ENCODE results near the gene NUDT15. TPM values are rescaled to one million over a fixed set of nuclear protein-coding genes. Genes with fewer than 3 reads are reported as not detected.
A peak's percentile ranks its signal among the peaks of the same experiment; 100 is the strongest.
"Not testable (repeated sequence)": the region's sequence is repeated elsewhere in the genome, so short reads cannot be mapped to it uniquely, and the experiment has no call there.

Gene NUDT15
- total RNA-seq, 1 donor from 2014 or later, result 10.2 TPM

GRCh38 chr13:48040896-48041295, 3.4 kb downstream of the NUDT15 start:
- DNase-seq (ENCODE audit: low spot score in 2 of 2), result no peak
- FAIRE-seq, result no peak

- DNase-seq (ENCODE audit: low spot score in 2 of 2) (no peak), FAIRE-seq (no peak)
These were observed 5.4 kb downstream of the NUDT15 start for GRCh38 chr13:48042894-48043293.

GRCh38 chr13:48043789-48044503, 6.4 kb downstream of the NUDT15 start:
- no peak for FAIRE-seq
- DNase-seq (ENCODE audit: low spot score in 2 of 2), result no peak

GRCh38 chr13:48050550-48050949, 13.0 kb downstream of the NUDT15 start:
- FAIRE-seq (no peak), DNase-seq (ENCODE audit: low spot score in 2 of 2) (no peak)

DNA sequence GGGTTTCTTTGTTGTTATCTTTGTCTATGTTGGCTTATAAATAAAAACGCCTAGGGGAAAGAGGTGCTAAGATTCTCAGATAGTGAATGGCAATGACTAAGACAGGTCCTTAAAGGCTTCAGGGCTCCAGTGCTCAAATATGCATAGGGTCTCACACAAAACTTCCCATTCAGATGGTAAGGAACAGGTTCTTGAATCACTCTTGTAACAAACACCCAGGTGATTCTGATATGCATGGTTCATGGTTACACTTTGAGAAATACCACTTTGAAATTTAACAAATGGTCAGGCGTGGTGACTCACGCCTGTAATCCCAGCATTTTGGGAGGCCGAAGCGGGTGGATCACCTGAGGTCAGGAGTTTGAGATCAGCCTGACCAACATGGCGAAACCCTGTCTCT, 17.1 kb downstream of the NUDT15 start:
- DNase-seq (ENCODE audit: low spot score in 2 of 2), result no peak
- FAIRE-seq, result no peak

GRCh38 chr13:48055712-48056111, 18.2 kb downstream of the NUDT15 start:
- FAIRE-seq, result no peak

DNA sequence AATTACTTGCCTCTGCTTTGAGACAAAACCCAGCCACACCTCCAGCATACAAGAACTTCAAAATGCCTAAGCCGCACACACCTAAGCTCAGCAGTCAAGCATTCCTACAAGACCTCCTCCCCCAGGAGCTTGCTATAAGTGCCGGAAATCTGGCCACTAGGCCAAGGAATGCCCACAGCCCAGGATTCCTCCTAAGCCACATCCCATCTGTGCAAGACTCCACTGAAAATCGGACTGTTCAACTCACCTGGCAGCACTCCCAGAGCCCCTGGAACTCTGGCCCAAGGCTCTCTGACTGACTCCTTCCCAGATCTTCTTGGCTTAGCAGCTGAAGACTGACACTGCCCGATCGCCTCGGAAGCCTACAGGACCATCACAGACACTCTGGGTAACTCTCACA, 21.0 kb downstream of the NUDT15 start:
- not testable (repeated sequence) for FAIRE-seq; DNase-seq (ENCODE audit: low spot score in 2 of 2)

More at GRCh38 chr13:48055712-48056111, 18.2 kb downstream of the NUDT15 start:
- DNase-seq (ENCODE audit: low spot score in 2 of 2), result no peak

- not testable (repeated sequence) for FAIRE-seq; DNase-seq (ENCODE audit: low spot score in 2 of 2)
These were observed 22.4 kb downstream of the NUDT15 start for GRCh38 chr13:48059951-48060350.

DNA sequence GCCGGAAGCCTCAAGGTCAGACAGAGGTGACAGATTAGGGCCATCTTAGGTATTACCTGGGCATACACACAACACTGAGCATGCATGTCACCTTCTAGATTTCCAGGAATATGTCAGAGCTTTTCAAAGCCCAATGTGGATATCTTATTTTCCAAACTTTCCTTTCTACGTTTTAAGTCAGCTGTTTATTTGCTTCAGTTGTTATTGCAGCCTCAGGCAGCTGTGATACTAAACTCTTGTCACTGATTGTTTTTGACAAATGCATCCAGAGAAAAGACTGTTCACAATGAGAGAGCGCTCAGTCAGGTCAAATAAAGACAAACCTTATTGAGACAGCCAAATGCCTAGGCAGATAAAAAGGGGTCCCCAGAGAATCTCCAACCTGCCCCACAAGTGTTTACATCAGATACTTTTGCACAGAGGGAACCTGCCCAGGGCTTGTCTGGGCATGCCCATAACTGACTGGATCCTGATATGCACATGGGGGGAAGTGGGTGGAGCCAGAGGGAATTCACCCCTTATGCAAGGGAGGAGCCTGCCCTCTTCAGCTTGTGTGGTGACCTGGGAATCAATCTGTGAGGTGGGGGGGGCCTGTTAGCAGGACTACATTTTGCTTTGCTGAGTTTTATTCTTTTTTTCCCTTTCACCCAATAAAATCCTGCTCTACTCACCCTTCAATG, 28.9 kb downstream of the NUDT15 start:
- DNase-seq (ENCODE audit: low spot score in 2 of 2) (no peak), FAIRE-seq (no peak)

GRCh38 chr13:48068036-48068435, 30.5 kb downstream of the NUDT15 start:
- no peak for DNase-seq (ENCODE audit: low spot score in 2 of 2)
- no peak for FAIRE-seq

- DNase-seq (ENCODE audit: low spot score in 2 of 2) (no peak), FAIRE-seq (peak; percentile 17)
These were observed 31.4 kb downstream of the NUDT15 start for GRCh38 chr13:48068952-48069351.

- FAIRE-seq (no peak), DNase-seq (ENCODE audit: low spot score in 2 of 2) (no peak)
These were observed 32.0 kb downstream of the NUDT15 start for GRCh38 chr13:48069573-48069972.

DNA sequence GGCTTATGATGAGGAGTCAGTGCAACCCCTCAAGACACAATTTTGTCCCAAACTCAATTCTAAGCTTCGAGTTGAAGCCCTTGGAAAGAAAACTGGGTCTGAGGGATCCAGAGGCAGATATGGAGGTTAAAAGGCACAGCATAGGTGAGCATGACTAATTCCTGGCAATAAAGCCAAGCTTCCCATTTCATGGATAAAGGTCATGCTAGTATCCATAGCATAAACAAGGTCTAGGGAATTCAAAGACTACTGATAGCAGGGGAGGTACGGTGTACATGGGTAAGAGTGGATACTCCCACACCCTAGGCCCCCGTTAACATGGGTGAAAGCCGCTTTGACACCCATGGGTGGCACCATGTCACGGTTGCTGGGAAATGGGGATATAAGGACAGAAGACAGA, 33.4 kb downstream of the NUDT15 start:
- no peak for DNase-seq (ENCODE audit: low spot score in 2 of 2)
- FAIRE-seq, result no peak

GRCh38 chr13:48072304-48072703, 34.8 kb downstream of the NUDT15 start:
- no peak for FAIRE-seq
- DNase-seq (ENCODE audit: low spot score in 2 of 2), result no peak

DNA sequence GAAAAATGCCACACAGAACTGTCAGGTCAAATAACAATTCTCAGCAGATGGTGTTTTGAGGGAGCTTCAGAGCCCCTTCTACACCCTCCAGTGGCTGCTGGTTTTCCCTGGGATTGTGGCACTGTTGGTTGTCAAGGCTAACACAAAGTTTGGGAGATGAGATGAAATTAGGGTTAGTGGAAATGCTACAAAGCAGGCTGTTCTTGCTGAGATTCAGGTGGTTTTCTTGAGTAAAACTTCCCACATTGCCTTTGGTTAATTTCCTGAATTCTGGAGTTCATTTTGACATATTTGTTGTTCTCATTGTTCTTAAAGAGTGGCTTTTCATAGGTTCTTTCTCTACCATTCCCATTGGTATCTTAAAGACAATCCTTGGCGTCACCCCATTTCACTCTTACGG, 35.3 kb downstream of the NUDT15 start:
- no peak for FAIRE-seq
- DNase-seq (ENCODE audit: low spot score in 2 of 2), result no peak

GRCh38 chr13:48074006-48074405, 36.5 kb downstream of the NUDT15 start:
- DNase-seq (ENCODE audit: low spot score in 2 of 2) (no peak), FAIRE-seq (no peak)

DNA sequence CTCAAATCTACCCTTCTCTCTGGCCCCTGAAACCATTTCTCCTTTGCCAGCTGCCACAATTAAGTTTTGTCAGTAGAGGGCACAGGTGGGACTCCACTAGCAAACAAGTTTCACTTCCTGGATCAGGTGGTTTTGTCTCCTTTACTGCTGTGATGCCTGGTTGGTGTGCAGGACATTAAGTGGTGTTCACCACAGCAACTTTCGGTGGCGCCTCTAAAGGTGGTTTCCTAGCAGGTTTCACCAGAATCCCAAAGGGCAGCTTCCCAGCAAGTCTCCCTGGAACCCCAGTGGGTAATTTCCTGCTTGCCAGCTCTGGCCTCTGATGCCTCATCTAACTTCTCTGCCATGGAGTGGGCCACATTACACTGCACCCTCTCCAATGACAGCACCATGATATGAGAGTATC, 40.7 kb downstream of the NUDT15 start:
- FAIRE-seq, result no peak

GRCh38 chr13:48081739-48082138, 44.2 kb downstream of the NUDT15 start:
- DNase-seq (ENCODE audit: low spot score in 2 of 2) (no peak), FAIRE-seq (no peak)

More for the DNA sequence above, 40.7 kb downstream of the NUDT15 start:
- no peak for DNase-seq (ENCODE audit: low spot score in 2 of 2)

DNA sequence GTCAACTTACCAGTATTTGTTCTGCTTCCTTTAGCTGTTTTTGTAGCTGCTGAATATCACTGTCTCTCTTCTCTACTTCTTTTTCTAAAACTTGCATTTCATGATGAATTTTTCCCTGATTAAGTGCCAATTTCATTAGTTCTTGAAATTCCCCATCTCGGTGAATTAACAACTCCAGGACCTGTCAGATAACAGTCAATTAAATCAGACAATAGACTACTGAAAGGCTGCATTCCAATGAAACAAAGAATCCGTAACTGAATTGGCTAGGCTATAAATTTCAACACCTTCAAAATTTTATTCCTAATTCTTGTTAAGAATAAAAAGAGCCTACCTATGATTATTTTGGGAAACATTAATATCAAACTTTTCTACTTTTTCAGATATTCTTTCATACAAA, 48.7 kb downstream of the NUDT15 start:
- DNase-seq (ENCODE audit: low spot score in 2 of 2), result no peak

DNA sequence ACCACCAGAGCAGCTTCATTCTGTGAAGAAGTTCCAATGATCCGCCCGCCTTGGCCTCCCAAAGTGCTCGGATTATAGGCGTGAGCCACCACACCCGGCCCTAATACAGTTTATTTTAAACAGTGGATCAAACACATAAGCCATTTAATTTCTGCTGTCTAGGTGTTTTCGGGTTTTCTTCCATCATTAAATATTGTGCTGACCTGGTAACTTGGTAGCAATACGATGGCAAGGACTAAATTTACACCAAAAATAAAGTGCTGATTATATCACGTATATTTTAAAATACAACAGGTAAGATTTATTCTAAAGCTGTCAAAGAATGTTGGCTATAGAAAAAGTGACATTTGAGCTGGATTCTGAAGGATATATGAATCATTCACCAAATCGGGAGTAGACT, 56.1 kb downstream of the NUDT15 start:
- no peak for FAIRE-seq
- DNase-seq (ENCODE audit: low spot score in 2 of 2), result no peak

More for the DNA sequence above, 48.7 kb downstream of the NUDT15 start:
- no peak for FAIRE-seq

DNA sequence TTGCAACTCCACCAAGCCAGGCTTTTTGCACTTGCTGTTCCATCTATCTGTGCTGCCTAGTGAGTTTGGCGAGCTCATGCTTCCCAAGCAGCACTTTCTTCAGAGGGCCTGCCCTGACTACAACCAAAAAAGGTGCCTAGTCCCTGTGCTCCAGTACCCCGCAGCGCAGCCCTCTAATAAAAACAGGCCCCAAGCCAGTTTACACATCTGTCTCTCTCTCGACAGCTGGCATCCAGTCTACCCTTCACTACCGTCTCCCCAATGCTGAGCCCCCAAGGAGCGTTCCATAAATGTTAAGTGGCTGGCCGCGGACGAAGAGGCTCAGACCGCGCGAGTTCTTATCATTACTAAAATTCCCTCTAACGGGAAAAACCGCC, 56.9 kb downstream of the NUDT15 start:
- peak in 1 of 2 donors; percentile 19 for DNase-seq (ENCODE audit: low spot score in 2 of 2)
- FAIRE-seq, result no peak

Measured in frontal cortex (tissue), 4 donors.